Measurements from ENCODE around the gene RUNX3.
"Not testable (repeated sequence)": the region's sequence is repeated elsewhere in the genome, so short reads cannot be mapped to it uniquely, and the experiment has no call there.

RUNX3 gene

DNA sequence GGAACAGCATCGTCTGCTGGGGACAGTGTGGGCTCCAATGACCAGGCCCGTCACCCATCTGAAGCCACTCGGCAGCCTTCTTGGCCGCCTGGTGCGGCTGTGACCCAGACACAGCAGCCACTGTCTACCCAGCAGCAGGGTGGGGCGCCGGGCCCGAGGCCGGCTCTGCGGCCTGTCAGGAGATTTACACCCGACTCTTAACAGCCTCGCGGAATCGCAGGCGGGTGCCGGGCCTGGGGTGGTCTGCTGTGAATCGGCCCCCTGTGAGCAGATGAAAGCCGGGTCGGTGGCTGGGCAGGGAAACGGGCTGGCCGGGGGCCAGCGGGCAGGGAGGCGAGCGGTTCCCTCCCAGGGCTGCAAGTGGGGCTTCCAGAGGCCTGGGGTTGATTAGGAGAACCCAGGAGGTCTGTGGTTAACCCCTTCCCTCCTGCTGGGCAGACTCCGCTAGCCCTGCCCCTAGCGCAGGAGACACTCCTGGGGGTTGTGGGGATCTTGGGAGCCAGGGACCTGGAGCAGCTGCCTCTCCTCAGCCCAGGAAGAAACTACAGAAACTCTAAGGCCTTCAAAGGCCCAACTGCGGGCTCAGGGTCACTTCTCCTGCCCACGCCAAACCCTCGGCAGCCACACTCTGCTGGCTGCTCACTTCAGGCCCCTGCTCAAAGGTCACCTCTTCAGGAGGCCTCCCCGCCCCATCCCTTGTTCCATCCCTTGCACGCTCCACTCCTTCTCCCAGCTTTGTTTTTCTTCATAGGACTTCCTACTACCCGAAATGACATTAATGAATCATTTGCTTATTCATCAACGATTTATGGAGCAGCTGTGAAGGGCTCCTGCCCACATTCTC, 15.6 kb downstream of the RUNX3 start:
- peak; percentile 46 for DNase-seq (ENCODE audit: low spot score)
- peak; percentile 57 for FAIRE-seq

DNA sequence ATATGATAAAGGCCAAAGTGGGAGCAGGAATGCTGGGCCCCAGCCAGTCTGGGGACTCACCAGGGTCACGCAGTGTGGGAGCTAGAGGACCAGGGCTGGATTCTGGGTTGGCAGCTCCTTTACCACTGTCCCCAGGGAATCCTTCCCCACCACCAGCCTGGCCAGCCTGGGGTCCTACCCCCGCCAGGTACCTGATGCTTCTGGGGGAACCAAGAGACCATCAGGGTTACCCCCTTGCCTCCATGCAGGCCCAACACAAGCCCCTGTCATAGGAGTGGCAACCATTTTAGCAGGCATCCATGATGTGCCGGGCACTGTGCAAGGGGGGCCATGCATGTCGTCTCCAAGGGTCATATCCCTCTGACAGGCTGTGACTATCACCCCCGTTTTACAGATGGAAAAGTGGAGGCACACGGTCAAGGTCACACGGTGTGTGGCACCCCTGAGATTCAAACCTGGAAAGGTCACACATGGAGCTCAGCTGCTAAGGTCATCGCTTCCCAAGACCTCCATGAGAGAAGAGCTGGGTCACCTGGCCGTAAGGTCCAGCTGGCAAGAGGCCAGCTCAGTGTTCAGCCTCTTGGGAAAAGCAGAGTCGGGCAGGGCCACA, 16.4 kb downstream of the RUNX3 start:
- FAIRE-seq (no peak), DNase-seq (ENCODE audit: low spot score) (no peak)

DNA sequence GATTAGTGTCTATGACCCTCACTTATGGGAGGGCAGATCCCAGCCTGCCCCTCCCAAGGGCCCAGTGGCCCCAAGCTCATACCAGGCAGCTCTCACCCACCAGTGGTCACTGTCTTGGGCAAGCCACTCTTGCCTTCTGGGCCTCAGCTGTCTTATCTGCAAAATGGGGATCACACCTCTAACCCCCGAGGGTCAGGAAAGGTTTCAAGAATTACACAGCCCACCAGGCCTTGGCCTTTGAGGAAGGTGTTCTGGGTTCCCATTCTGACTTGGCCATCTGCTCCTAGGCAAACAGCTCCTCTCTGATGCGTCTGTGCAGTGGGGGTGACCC, 16.8 kb downstream of the RUNX3 start:
- DNase-seq (ENCODE audit: low spot score): no peak
- no peak for FAIRE-seq

DNA sequence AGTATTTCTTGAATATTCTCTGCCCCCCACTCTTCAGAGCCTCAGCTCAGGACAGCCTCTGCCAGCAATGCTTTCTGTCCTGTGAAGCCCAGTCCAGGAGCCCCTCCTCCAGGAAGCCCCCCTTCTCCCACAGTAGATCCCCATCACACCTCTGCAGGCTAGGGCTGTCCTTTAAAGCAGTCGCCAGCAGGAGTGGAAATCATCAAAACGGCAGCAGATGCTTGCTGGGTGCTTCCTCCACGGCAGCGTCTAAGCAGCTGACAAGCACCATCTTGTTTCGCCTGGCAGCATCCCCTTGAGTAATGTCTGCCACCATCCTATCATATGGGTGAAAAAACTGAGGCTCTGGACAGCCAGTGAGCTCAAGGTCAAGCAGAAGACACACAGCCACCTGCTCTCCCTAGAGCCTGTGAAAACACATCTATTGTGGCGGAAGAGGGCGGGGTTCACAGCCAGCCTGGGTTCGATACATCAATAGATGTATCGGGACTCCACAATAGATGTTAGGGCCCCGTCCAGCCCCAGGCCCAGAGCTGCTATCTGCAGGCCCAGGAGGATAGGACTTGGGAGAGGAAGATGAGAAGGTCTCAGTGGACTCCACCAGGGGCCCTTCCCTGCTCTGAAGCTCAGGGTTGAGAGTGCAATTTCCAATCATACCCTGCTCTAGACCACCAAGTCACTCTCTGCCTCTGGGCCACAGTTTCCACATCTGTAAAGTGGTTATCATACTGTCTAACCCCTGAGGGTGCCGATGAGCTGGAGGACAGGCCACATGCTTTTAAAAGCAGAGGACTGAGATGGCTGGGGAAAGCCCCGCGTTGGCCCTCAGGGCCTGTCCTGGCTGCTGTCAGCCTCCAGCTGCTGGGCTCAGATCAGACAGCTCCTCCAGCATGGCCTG, 17.5 kb downstream of the RUNX3 start:
- DNase-seq (ENCODE audit: low spot score) (no peak), FAIRE-seq (no peak)

DNA sequence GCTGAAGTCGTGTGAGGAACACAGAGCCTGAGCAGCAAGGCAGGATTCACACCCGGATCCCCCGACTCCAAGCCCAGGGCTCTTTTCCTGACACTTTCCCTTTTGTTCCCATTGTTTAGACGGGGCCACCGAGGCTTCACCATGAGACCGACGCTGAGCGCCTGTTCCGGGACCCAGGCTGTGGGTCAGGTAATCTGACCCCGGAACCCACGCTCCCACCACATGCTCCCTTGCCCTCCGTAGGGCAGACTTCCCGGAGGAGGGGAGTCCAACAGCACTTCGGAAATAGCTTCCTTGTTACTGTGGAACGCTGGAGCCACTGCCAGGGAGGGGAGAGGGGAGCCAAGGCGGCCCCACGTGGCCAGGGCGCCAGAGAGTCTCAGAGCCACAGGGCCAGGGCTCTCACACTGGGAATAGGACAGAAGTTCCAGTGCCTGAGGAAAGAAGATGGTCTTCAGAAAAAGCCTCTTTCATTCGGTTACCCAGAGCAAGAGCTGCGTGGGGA, 18.4 kb downstream of the RUNX3 start:
- DNase-seq (ENCODE audit: low spot score) (no peak), FAIRE-seq (no peak)

DNA sequence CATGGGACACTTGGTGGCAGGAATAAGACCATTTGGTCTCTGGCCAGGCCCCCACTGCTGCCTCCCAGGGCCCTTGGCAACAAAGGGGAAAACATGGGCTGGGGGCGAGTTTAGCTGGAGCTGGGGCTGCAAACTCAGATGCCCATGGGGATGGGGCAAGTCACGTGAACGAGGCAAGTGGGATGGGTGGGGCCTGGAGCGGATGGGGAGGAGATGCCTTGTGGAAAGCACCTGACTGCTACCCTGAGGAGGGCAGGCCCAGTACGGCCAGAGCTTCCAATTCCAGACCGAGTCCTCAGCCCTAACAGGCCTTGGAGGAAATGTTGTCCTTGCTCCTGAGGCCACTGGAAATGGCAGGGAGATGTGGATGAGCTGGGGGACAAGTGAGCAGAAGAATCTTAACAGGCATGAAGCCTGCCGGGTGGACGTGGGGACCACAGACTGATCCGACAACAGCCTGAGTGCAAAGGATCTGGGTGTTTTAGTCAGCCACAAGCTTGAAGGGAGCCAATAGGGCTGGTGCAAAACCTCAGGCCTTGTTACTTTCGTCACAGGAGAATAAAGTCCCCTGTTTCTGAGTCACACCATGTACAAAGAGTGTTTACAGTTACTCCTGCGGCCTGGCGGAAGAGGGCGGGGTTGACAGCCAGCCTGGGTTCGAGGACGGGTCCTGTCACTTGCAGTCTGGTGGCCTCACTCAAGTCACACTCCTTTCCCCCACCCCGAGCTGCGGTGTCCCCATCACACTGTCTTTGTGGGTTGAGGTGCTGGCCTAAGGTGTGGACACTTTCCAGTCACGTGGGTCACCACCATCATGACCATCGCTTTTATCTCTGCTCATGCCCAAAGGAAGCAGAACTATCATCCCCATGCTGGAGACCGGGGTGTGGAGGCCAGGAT, 19.1 kb downstream of the RUNX3 start:
- DNase-seq (ENCODE audit: low spot score) (peak; percentile 17), FAIRE-seq (no peak)

DNA sequence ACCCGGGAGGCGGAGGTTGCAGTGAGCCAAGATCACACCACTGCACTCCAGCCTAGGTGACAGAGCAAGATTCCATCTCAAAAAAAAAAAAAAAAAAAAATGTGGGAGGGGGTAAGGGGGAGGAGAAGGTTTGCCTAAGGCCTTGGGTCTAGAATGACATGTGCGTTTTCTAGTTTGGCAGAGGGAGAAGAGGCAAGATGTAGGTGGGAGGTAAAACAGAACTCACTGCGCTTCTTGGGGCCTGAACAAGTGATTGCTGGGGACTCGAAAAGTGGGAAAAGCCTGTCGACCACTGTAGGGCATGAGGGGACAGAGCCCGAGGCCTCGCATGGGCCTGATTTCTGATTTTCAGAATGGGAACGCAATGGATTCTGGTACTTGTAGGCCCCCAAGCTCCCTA, 19.9 kb downstream of the RUNX3 start:
- DNase-seq (ENCODE audit: low spot score): no peak
- FAIRE-seq: no peak

DNA sequence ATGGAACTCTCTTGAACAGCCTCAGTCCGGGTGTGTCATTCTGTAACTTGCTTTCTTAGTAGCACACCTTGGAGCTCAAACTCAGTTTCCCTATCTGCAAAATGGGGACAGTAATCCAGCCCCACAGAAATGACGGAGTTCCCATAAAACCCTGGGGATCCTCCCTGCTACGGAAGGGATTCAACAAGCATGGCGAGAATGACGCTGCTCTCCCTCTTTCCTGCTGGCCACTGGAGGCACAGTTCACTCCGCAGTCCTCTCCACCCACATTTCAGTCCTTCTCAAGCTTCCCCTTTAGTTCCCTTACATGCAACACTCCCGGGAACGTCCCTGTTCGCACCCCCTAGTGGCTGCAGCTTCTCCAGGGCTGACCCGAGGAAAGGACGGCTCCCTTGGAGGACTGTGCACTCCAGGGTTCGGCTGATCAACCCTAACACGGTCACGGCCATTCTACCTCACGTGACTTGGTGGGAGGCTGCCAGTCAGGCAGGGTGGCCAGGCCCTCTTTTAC, 20.6 kb downstream of the RUNX3 start:
- DNase-seq (ENCODE audit: low spot score) (peak; percentile 27), FAIRE-seq (no peak)

DNA sequence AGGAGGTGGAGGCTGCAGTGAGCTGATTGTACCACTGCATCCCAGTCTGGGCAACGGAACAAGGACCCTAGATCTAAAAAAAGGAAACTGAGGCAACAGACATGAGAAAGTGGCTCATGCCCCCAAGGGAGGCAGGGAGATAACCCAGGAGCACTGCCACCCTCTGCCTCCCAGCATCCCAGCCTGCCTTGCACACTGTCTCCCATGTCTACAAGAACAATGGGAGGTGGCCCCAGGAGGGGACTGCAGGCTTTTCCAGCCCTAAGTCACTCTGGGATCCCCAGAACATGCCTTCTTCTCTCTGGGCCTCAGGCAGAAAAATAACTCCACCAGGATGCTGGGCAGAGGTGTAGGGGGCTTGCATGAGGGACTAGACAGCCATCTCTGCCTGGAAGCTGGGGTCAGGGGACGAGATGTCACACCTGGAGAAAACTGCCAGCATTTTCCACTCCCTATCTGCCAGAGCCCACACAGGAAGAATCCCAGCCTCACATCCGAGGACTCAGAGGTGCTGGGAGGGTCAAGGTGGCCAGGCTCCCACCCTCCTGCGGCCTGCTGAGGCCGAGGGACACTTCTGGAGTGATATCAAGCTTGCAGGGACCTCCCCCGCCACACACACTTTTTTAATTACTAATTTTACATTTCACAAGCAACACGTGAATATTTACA, 21.4 kb downstream of the RUNX3 start:
- DNase-seq (ENCODE audit: low spot score) (no peak), FAIRE-seq (no peak)

DNA sequence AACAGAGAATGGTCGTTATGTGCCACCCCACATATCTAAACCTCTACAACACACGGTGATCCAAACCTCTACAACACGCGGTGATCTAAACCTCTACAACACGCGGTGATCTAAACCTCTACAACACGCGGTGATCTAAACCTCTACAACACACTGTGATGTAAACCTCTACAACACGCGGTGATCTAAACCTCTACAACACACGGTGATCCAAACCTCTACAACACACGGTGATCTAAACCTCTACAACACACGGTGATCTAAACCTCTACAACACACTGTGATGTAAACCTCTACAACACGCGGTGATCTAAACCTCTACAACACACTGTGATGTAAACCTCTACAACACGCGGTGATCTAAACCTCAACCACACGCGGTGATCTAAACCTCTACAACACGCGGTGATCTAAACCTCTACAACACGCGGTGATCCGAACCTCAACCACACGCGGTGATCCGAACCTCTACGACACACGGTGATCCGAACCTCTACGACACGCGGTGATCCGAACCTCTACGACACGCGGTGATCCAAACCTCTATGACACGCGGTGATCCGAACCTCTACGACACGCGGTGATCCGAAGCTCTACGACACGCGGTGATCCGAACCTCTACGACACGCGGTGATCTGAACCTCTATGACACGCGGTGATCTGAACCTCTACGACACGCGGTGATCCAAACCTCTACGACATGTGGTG, 22.3 kb downstream of the RUNX3 start:
- FAIRE-seq; DNase-seq (ENCODE audit: low spot score): not testable (repeated sequence)

DNA sequence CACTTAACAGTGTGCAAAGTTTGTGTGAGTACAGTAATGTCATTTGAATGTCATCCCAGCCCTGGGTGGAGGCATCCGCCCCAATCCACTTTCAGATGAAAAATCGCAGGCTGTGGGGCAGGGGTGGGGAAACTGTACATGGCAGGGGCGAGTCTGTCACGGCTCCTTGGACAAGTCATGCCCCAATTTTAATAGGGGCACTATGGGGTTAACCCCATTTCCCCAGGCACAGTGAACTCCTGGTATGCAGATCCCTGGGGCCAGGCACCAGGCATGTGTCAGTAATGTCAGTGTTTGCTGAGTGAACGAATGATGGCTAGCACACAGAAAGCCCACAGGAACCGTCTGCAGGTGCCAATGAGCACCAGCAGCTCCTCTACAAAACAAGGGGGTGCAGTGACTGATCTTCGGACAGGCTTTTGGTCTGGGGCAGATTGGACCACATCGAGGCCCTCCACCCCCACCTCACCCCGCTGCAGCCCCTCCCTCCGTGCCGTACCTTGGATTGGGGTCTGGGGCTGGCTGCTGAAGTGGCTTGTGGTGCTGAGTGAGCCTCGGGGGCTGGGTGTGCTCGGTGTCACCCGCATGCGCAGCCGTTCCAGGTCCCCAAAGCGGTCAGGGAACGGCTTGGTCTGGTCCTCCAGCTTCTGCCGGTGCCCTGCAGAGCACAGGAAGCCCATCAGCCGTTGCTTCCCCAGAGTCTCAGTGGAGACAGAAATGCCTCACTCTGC, 23.2 kb downstream of the RUNX3 start:
- DNase-seq (ENCODE audit: low spot score) (no peak), FAIRE-seq (no peak)

DNA sequence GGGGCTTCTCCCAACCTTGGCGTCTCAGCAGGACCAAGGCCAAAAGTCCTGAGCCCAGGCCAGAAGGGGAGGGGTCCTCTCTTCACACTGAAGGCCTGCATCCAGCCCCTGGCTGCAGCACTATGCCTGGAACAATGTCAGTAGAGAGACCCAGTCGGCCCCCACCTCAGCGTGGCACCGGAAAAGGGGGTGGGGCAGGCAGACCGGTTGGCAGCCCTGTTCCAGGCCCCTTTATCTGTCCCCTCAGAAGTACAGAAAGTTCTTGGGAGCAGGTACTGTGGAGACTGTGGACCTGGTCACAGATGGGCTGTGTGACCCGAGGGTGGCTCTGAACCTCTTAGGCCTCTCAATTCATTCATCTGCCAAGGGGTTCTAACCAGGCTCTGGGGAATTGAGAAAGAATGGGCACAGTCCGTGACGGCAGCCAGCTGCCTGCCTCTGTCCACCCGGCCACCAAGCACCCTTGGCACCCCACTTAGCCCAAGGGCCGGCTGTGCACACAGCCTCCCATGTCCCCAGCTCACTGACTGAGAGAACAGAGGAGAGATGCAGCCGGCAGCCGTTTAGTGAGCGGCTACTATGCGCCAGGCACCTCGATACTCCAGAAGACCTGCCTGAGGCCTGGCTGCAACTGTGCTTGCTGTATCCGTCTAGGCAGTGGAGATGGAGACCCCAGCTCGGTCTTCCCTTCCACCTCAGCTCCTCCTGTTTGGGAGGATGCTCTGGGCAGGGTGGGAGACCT, 23.9 kb downstream of the RUNX3 start:
- DNase-seq (ENCODE audit: low spot score): no peak
- FAIRE-seq: no peak

DNA sequence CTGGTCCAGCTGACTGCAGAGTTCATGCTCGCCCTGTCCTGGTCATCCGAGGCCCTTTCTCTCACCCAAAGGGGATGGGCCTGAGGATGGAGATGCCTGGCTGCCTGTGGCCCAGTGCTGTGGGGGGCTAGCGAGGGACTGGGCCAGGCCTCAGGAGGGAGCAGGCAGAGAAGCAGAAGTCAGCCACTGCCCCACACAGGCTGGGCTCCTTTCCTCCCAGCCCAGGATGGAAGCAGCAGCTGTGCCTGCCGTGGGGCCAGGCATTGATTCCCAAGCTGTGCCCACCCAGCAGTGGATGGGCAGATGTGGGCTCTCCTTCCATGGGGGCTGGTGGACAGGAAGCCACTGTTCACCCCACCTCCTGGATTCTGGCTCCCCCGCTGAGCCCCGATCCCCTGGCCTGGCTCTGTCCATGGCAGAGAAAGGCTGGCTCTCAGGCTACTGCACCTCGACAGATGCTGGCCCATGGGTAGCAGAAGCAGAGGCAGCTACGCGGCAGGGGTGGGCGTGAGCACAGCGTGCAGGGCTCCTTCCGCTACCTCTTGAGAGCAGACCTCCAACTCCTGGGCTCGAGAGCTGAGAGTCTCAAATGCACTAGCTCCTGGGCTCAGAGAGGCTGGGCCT, 24.6 kb downstream of the RUNX3 start:
- FAIRE-seq: no peak
- no peak for DNase-seq (ENCODE audit: low spot score)

DNA sequence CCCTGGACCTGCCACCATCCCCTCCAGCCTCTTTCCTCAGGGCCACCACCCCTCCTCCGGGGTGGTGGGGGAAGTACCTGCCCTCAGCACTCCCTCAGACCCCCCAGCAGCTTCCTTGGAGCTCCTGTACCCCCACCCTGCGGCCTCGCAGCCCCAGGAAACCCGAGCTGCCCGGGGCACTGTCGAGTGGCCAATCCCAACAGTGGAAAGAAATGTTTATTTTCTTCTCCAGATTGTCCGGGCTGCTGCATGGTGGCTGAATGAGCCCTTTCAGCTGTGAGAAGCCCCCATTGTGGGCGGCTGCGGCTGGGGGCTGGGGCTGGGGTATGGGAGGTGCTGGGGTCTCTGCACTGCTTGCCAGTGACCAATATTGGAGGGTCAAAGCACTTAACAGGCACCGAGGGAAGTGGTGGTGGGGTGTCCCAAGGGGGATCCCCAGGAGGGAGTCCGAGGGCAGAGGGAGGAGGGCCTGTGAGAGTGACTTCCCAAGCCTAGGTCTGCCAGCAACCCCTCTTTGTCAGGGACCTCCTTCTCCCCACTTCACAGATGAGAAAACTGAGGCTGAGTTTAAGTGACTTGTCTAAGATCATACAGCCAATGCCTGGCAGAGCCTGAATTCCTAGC, 25.2 kb downstream of the RUNX3 start:
- no peak for DNase-seq (ENCODE audit: low spot score)
- FAIRE-seq: no peak

DNA sequence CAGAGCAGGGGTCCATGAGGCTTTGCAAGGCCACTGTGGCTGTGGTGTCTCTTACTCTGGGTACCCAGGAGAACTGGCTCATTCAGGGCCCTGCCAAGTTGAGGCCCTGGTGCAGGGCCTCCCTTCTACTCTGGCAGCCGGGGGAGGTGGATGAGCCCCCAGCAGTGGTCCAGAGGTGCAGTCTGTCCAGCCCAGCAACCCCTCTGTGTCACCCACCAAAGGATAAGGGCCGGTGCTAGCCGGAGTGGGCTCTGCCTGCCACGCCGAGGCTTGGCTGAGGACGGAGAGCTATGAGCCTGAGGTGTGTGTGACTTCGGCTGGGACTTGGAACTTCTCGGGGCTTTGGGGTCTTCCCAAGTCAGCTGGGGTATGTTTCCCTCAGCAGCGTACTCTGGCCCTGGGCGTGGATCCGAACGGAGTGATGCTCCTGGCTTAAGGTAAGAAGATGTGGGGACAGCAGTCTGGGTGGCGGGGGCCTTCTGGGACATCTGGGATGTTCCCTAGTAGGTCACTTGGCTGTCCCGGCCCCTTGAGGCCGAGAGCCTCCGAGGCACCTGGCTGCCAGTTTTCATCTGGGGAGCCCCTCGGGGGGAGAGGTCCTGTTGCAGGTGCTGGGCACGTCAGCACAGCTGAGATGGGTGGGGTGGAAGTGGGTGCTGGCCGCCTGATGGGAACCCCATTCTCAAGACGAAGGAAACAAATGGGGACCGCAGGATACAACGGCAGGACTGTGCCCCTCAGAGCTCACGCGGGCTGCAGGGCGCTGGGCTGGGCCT, 25.9 kb downstream of the RUNX3 start:
- FAIRE-seq (no peak), DNase-seq (ENCODE audit: low spot score) (no peak)

DNA sequence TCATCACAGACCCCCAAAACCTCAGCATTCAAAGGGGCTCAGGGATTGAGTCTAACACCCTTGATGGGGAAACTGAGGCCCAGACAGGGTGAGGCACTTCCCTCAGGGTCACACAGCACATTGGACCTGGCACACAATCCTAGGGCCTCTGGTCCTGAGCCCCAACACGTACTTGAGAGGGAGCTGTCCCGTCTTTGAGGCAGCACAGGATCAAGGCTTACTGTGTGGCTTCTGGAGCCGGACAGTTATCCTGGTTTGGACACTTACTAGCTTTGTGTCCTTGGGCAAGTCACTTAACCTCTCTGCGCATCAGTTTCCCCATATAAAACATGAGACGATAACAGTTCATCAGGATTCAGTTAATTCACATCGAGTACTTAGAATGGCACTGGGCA, 26.5 kb downstream of the RUNX3 start:
- FAIRE-seq: no peak

More for the DNA sequence above, 26.5 kb downstream of the RUNX3 start:
- DNase-seq (ENCODE audit: low spot score): no peak

All from RCC 7860 (cell line).